GM12891 (cell line): ENCODE results near the gene MT1X.

Experiments used
- POLR2A ChIP-seq: IDR thresholded peaks from 2 replicates; pipeline ENCODE4 v1.6.1; 2011; ENCODE audit warnings: low read depth, low read length, control low read depth
- POLR2AphosphoS5 ChIP-seq: IDR thresholded peaks from 2 replicates; pipeline ENCODE4 v1.6.1; 2011; ENCODE audit warnings: low read depth, low read length, control low read depth
- TAF1 ChIP-seq: IDR thresholded peaks from 2 replicates; pipeline ENCODE4 v1.6.1; 2011; ENCODE audit warnings: low read depth, low read length, control low read depth

- TF ChIP-seq POLR2A (no peak), POLR2AphosphoS5 (no peak), TAF1 (no peak)
These were observed 580 bp downstream of the MT1X start for GRCh38 chr16:56682703-56683397.
